Stomach (tissue), 4 donors: ENCODE results near the gene ALX4.

ENCODE experiments used
- POLR2A ChIP-seq, 4 donors: fragments of 450-650 bp; IDR thresholded peaks; one replicate each; pipeline ENCODE4 v1.6.1; 2016; ENCODE audit warnings: antibody characterized with exemption in 4 of 4, control low read depth in 2 of 4, mild to moderate bottlenecking in 1 of 4, moderate library complexity in 1 of 4
- POLR2AphosphoS5 ChIP-seq, 3 donors: sonication (generic); formaldehyde crosslinking; IDR thresholded peaks; one replicate each; pipeline ENCODE4 v1.6.1; 2016; ENCODE audit warnings: antibody characterized with exemption in 3 of 3
- TF ChIP-seq, protein P1 (sequence below), 7 experiments: fragments of 450-650 bp in 4 of 7; fragments of 200-600 bp in 3 of 7; sonication (generic) in 3 of 7; IDR thresholded peaks; one replicate each; pipeline ENCODE4 v1.5.1; 2016 to 2019; ENCODE audit warnings: antibody characterized with exemption in 7 of 7, control low read depth in 2 of 7, mild to moderate bottlenecking in 1 of 7

DNA sequence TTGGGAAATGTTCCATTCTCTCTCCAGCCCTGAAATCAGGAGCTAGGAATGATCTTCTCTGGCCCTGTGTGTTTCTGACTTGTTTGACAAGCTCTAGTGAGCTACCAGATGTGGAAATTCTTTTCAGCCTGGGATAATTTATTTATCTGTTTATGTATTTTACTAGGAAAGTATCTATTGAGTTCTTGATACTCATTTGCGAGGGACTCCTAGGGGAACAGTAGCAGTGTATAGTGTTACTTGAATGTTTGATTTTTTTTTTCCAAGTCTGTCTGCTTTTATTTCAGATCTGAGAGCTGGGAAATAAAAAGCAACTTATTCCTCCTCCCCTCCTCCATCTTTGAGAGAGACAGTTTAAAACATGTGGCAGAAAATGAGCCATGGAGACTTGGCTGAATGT is 92.5 kb downstream of the ALX4 start:
- TF ChIP-seq, protein P1, sequence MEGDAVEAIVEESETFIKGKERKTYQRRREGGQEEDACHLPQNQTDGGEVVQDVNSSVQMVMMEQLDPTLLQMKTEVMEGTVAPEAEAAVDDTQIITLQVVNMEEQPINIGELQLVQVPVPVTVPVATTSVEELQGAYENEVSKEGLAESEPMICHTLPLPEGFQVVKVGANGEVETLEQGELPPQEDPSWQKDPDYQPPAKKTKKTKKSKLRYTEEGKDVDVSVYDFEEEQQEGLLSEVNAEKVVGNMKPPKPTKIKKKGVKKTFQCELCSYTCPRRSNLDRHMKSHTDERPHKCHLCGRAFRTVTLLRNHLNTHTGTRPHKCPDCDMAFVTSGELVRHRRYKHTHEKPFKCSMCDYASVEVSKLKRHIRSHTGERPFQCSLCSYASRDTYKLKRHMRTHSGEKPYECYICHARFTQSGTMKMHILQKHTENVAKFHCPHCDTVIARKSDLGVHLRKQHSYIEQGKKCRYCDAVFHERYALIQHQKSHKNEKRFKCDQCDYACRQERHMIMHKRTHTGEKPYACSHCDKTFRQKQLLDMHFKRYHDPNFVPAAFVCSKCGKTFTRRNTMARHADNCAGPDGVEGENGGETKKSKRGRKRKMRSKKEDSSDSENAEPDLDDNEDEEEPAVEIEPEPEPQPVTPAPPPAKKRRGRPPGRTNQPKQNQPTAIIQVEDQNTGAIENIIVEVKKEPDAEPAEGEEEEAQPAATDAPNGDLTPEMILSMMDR (IDR thresholded peaks at IDR 0.05), result no peak
- TF ChIP-seq POLR2A (IDR thresholded peaks at IDR 0.05), result no peak
- TF ChIP-seq POLR2AphosphoS5 (IDR thresholded peaks at IDR 0.05), result no peak
